Raji (cell line): ENCODE measurements around the gene MFSD11.

Experiments
- POLR2A ChIP-seq: IDR thresholded peaks from 2 replicates; pipeline ENCODE4 v1.6.1; 2011; ENCODE audit warnings: low read depth, low read length, control low read depth; ENCODE audit not compliant: insufficient read depth

The MFSD11 gene

DNA sequence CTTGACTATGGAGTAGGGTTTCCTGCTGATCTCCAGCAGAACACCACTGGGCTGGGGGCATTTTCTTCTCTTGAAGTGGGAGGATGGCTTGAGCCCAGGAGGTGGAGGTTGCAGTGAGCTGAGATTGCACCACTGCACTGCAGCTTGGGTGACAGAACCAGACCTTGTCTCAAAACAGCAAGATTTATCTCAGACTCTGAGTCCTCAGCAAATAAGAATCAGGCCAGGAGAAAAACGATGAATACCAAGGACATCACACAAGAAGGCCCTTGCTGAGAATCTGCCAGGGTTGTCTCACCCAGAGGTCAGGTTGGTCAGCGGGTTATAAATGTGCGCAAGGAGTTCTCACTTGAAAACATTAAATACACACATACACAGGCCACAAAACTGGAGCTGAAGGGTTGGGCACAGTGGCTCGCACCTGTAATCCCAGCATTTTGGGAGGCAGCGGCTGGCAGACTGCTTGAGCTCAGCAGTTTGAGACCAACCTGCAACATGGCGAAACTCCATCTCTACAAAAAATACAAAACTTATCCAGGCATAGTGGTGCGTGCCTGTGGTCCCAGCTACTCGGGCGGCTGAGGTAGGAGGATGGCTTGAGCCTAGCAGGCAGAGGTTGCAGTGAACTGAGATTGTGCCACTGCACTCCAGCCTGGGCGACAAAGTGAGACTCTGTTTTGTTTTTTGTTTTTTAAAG lies 34.8 kb upstream of the MFSD11 start:
- no peak for TF ChIP-seq POLR2A

- TF ChIP-seq POLR2A = no peak
These were observed 33.1 kb upstream of the MFSD11 start for GRCh38 chr17:76704805-76705204.

- TF ChIP-seq POLR2A = no peak
These were observed 31.1 kb upstream of the MFSD11 start for GRCh38 chr17:76706817-76707216.

- no peak for TF ChIP-seq POLR2A
These were observed 29.7 kb upstream of the MFSD11 start for GRCh38 chr17:76707985-76708807.

GRCh38 chr17:76709077-76709950 lies 28.6 kb upstream of the MFSD11 start:
- TF ChIP-seq POLR2A = no peak

- no peak for TF ChIP-seq POLR2A
These were observed 26.9 kb upstream of the MFSD11 start, which contains the start of gene MXRA7 for GRCh38 chr17:76710863-76711611. MXRA7 (minus strand) TSS chr17:76710965; CDS start chr17:76710946, 19 bp downstream.

- no peak for TF ChIP-seq POLR2A
These were observed 24.2 kb upstream of the MFSD11 start for GRCh38 chr17:76713765-76714164.

DNA sequence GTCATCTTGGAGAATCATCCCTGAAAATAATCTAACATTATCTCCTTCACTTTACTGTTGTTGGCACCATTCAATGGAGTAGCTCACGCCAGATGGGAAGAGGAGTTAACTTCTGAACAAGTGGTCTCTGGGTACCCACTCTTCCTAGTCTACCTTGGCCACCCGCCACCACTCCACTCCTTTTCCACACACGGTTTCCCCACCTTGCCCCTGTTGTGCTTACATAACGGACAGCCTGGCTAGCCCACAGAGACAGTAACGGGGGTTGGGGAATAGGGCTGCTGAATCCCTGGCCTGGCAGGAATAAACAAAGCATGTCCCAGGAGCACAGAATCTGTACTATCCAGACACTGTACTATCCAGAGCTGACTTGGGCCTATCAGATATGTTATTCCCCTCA lies 23.6 kb upstream of the MFSD11 start:
- TF ChIP-seq POLR2A = no peak

- TF ChIP-seq POLR2A = no peak
These were observed 23.0 kb upstream of the MFSD11 start for GRCh38 chr17:76714822-76715495.

GRCh38 chr17:76715496-76715830 lies 22.5 kb upstream of the MFSD11 start:
- no peak for TF ChIP-seq POLR2A

DNA sequence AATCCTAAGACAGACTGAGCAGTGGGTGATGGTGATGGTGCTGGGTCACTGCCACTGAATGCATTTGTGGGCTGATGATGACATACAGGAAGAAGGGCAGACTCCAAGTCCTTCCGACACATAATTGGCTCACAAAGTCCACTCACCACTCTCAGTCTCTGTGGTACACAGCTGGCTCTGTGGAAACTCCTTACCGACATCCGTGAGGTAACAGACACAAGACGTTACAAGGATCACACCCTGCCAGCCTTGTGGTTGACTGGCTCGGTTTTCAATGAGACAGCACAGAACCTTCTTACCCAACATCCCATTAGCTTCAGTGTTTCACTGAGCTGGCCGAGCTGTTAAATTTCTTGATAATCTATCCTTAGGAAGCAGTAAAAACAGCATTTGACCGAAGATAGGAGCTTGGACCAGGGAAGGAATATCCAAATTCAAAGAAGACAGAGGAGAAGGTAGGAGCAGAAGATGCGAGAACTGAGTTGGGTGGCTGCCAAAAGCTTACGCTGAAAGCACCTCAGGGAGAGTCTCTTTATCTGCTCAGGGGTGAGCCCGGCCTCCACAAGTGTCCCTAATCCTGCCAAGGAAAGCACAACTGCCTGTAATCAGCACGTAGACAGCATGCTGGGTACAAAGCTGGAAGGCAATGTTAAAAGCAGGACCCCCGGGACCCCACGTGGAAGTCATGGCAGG lies 21.6 kb upstream of the MFSD11 start:
- no peak for TF ChIP-seq POLR2A

DNA sequence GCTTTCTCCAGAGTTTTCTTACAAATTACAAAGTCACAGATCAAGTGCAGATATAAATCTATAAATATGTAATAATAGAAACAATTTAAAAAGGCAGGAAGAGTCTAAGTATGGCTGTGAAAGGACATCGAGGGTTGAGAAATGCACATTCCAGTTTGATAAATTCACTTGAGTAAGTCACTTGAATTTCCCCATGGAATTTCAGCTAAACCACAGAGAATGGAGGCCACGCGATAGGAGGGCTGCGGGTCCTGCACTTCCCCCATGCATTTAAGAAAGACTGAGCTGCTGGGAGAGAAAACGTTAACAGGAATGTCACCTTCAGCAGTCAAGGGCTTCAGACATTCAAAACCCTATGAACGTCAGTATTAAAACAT lies 21.1 kb upstream of the MFSD11 start:
- no peak for TF ChIP-seq POLR2A

DNA sequence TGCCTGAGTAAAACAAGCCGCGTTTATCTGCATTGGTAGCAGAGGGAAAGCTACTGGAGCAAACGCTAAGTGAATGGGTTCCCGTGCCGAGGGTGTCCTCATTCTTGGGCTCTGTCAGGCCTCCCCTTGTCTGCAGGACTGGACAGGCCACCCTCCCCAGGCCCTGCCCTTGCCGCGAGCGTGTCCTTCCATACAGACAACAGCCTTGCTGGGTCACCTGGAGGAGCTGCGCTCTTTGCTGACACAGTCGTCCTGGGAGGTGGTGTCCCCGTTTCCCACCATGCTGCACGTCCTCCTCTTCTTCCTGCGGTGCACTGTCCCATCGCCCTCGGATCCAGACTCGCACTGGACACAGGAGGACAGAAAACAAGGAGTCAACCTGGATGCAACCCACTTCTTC lies 19.4 kb upstream of the MFSD11 start:
- no peak for TF ChIP-seq POLR2A

GRCh38 chr17:76720211-76720610 lies 17.7 kb upstream of the MFSD11 start:
- no peak for TF ChIP-seq POLR2A
